IMR-90 (cell line): ENCODE measurements around the gene GLIS1. TPM values are rescaled to one million over a fixed set of nuclear protein-coding genes. Genes with fewer than 3 reads are reported as not detected.

Experiments
- ATAC-seq: fragments of 200-7000 bp; cut with Tn5 transposase; 2 replicates; pipeline ENCODE4 v1.9.1; 2020; ENCODE audit warnings: low read depth, mild to moderate bottlenecking, moderate library complexity
- BruUV-seq: library from RNA; stranded (reverse); fragments of 400-500 nt; replicated peaks from 2 replicates; lab custom pipeline; 2021; lab: Mats Ljungman, UMichigan
- CTCF ChIA-PET: fragments of 300-600 bp; formaldehyde crosslinking; extraction: SDS; loops from one replicate; lab custom pipeline; 2021; ENCODE audit warnings: antibody characterized with exemption; lab: Yijun Ruan, JAX
- POLR2A ChIA-PET: fragments of 300-600 bp; sonication (Branson Sonifier 250); formaldehyde crosslinking; loops from one replicate; lab custom pipeline; 2022; ENCODE audit warnings: antibody characterized with exemption; ENCODE audit not compliant: unreplicated experiment; lab: Charles Lee
- DNase-seq: peaks from one replicate; pipeline ENCODE4 v3.0.0; 2013
- H2AFZ ChIP-seq: replicated peaks from 2 replicates; pipeline ENCODE3; 2013; ENCODE audit warnings: low read length, mild to moderate bottlenecking; ENCODE audit not compliant: poor library complexity
- H2AK5ac ChIP-seq: 2 replicates; pipeline ENCODE4 v1.6.1; 2013; ENCODE audit warnings: low read depth, low read length, inconsistent platforms
- H2AK9ac ChIP-seq: replicated peaks from 2 replicates; pipeline ENCODE3; 2013; ENCODE audit warnings: mild to moderate bottlenecking, low read depth, low read length, moderate library complexity; ENCODE audit not compliant: poor library complexity
- H2BK120ac ChIP-seq: 2 replicates; pipeline ENCODE4 v1.6.1; 2013; ENCODE audit warnings: low read depth, low read length, inconsistent platforms
- H2BK15ac ChIP-seq: 3 replicates; pipeline ENCODE4 v1.6.1; 2013; ENCODE audit warnings: low read depth, low read length, inconsistent platforms
- H2BK20ac ChIP-seq: 2 replicates; pipeline ENCODE4 v1.6.1; 2013; ENCODE audit warnings: low read depth, mild to moderate bottlenecking, inconsistent platforms, low read length, moderate library complexity
- H2BK5ac ChIP-seq: 2 replicates; pipeline ENCODE4 v1.6.1; 2013; ENCODE audit warnings: mild to moderate bottlenecking, low read depth, low read length, inconsistent platforms; ENCODE audit not compliant: poor library complexity, severe bottlenecking
- H3K14ac ChIP-seq: replicated peaks from 2 replicates; pipeline ENCODE4 v1.6.1; 2013; ENCODE audit warnings: low read depth, low read length, inconsistent platforms
- H3K18ac ChIP-seq: 2 replicates; pipeline ENCODE4 v1.6.1; 2013; ENCODE audit warnings: low read depth, low read length, control low read depth
- H3K23ac ChIP-seq: 2 replicates; pipeline ENCODE4 v1.6.1; 2013; ENCODE audit warnings: low read depth, low read length, inconsistent platforms
- H3K27ac ChIP-seq: 2 replicates; pipeline ENCODE4 v1.5.1; 2013; ENCODE audit warnings: mild to moderate bottlenecking, control low read depth, low read length; ENCODE audit not compliant: insufficient read depth
- H3K27me3 ChIP-seq: 2 replicates; pipeline ENCODE4 v1.6.1; 2013; ENCODE audit warnings: low read length; ENCODE audit not compliant: control insufficient read depth, insufficient read depth
- H3K36me3 ChIP-seq: 2 replicates; pipeline ENCODE4 v1.6.1; 2013; ENCODE audit warnings: low read length, mixed read lengths; ENCODE audit not compliant: control insufficient read depth, insufficient read depth
- H3K4ac ChIP-seq: 2 replicates; pipeline ENCODE4 v1.6.1; 2013; ENCODE audit warnings: low read depth, low read length, inconsistent platforms
- H3K4me1 ChIP-seq: 2 replicates; pipeline ENCODE4 v1.6.1; 2013; ENCODE audit warnings: low read length, mixed read lengths; ENCODE audit not compliant: control insufficient read depth, insufficient read depth
- H3K4me2 ChIP-seq: 2 replicates; pipeline ENCODE4 v1.6.1; 2013; ENCODE audit warnings: low read depth, mild to moderate bottlenecking, control low read depth, low read length, moderate library complexity
- H3K4me3 ChIP-seq: 2 replicates; pipeline ENCODE4 v1.5.1; 2013; ENCODE audit warnings: low read depth, mild to moderate bottlenecking, control low read depth, low read length, moderate library complexity; ENCODE audit not compliant: insufficient read depth
- H3K56ac ChIP-seq: 2 replicates; pipeline ENCODE4 v1.6.1; 2013; ENCODE audit warnings: low read length, inconsistent platforms; ENCODE audit not compliant: insufficient read depth; ENCODE audit errors: extremely low read depth
- H3K79me1 ChIP-seq, 2 experiments: 2 replicates each; pipeline ENCODE4 v1.6.1; 2013; ENCODE audit warnings: low read length in 2 of 2, inconsistent platforms in 1 of 2, low read depth in 1 of 2
- H3K9ac ChIP-seq: 2 replicates; pipeline ENCODE4 v1.6.1; 2013; ENCODE audit warnings: low read depth, low read length, control low read depth
- H3K9me1 ChIP-seq: 2 replicates; pipeline ENCODE4 v1.6.1; 2013; ENCODE audit warnings: low read length, inconsistent platforms; ENCODE audit not compliant: insufficient read depth
- H3K9me3 ChIP-seq: 2 replicates; pipeline ENCODE4 v1.6.1; 2013; ENCODE audit warnings: low read length; ENCODE audit not compliant: control insufficient read depth, insufficient read depth
- H4K20me1 ChIP-seq: 2 replicates; pipeline ENCODE4 v1.6.1; 2013; ENCODE audit warnings: low read length, inconsistent platforms; ENCODE audit not compliant: insufficient read depth
- H4K5ac ChIP-seq: 2 replicates; pipeline ENCODE4 v1.6.1; 2013; ENCODE audit warnings: mild to moderate bottlenecking, low read depth, low read length, control low read depth
- H4K8ac ChIP-seq, 2 experiments: 2 replicates each; pipeline ENCODE4 v1.6.1; 2013; ENCODE audit warnings: low read depth in 2 of 2, low read length in 2 of 2, control low read depth in 1 of 2, inconsistent platforms in 1 of 2
- H4K91ac ChIP-seq: 2 replicates; pipeline ENCODE4 v1.6.1; 2013; ENCODE audit warnings: low read depth, low read length, inconsistent platforms; ENCODE audit not compliant: insufficient read depth
- FOS ChIP-seq: fragments of 150-350 bp; IDR thresholded peaks from 2 replicates; pipeline ENCODE4 v1.6.1; 2016; ENCODE audit warnings: low read depth, low read length
- NFE2L2 ChIP-seq: fragments of 150-350 bp; IDR thresholded peaks from 2 replicates; pipeline ENCODE4 v1.6.1; 2016; ENCODE audit warnings: low read depth, mild to moderate bottlenecking, low read length
- POLR2A ChIP-seq: IDR thresholded peaks from 2 replicates; pipeline ENCODE4 v1.6.1; 2012; ENCODE audit warnings: mild to moderate bottlenecking, low read depth, low read length
- WGBS, 2 experiments: methylation state at CpG; one replicate each; pipeline versions ENCODE4 v1.1.5 to v1.1.7; 2013; ENCODE audit warnings: missing lambda C conversion rate in 2 of 2; ENCODE audit not compliant: insufficient read length in 1 of 2; ENCODE audit errors: extremely low coverage in 2 of 2; 5-methylcytosine and 5-hydroxymethylcytosine counted together
- dilution Hi-C: fragments of 300-500 bp; cut with HindIII; formaldehyde crosslinking; loops from one replicate; pipeline ENCODE4 v1.14.3; 2018; ENCODE audit warnings: low sequenced_read_pairs; ENCODE audit not compliant: unreplicated experiment
- in situ Hi-C: fragments of 300-500 bp; cut with MboI; formaldehyde crosslinking; loops from 3 replicates; pipeline ENCODE4 v1.14.3; 2019; ENCODE audit warnings: low sequenced_read_pairs, inconsistent platforms, mixed read lengths
- intact Hi-C: fragments of 100-400 bp; cut with micrococcal nuclease; formaldehyde crosslinking; loops from 2 replicates; pipeline ENCODE4 v1.10.0; 2022
- polyA plus RNA-seq, 3 experiments: library from polyadenylated mRNA; depleted of rRNA; stranded (reverse); fragments of >200 nt; gene quantifications; 2 replicates each; pipeline ENCODE4 v1.2.3, GENCODE V29; 2012; ENCODE audit warnings: low replicate concordance in 1 of 3
- total RNA-seq: library from RNA; depleted of rRNA; stranded (reverse); fragments of >200 nt; gene quantifications from 2 replicates; pipeline ENCODE4 v1.2.3, GENCODE V29; 2012
- TF ChIP-seq, protein P1 (sequence below): fragments of 150-350 bp; IDR thresholded peaks from 2 replicates; pipeline ENCODE4 v1.6.1; 2016; ENCODE audit warnings: low read depth, mild to moderate bottlenecking, low read length, moderate library complexity, borderline replicate concordance
- TF ChIP-seq, protein P2 (sequence below): fragments of 150-350 bp; IDR thresholded peaks from 2 replicates; pipeline ENCODE4 v1.6.1; 2017; ENCODE audit warnings: mild to moderate bottlenecking, antibody characterized with exemption, low read length, low read depth
- TF ChIP-seq, protein P3 (sequence below): conservative IDR thresholded peaks from 2 replicates; pipeline ENCODE4 v1.5.1; 2012; ENCODE audit warnings: mild to moderate bottlenecking, low read depth, low read length, improper control_type of control experiment

GLIS1 gene
- total and polyA plus RNA-seq, 2 of the 4 experiments (the other 2 are of a cell fraction) = 0.18 to 2.3 TPM

DNA sequence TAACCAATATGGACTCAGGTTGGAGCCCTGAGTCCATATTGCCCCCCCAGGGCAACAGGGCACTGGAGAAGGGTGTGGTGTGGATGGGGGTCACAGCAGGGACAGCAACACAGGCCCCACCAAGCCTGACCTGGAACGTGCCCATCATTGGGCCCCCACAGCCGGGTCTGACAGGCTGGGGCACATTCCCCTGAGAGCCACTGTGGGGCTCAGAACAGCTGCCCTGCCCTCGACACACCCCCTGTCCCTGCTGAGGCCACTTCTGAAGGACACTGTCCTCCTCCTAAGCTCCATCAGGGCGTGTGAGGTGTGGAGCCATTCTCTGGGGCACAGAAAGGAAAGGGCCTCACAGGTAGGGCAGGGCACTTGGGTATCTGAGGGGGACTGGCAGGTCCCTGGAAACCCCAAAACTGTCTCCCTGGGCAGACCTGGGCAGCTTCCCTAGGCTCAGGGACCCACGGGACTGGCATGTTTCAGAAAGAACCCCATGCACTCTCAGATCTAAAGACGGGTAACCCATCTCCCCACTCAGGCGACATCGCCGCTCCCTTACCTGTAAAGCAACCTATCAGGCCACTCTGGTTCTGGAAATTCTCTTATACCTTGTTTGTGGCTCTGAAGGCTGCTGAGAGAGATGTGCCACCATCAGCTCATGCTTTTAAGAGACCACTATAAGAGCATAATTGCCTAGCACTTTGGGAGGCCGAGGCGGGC is 184.2 kb downstream of the GLIS1 start:
- TF ChIP-seq, protein P1, sequence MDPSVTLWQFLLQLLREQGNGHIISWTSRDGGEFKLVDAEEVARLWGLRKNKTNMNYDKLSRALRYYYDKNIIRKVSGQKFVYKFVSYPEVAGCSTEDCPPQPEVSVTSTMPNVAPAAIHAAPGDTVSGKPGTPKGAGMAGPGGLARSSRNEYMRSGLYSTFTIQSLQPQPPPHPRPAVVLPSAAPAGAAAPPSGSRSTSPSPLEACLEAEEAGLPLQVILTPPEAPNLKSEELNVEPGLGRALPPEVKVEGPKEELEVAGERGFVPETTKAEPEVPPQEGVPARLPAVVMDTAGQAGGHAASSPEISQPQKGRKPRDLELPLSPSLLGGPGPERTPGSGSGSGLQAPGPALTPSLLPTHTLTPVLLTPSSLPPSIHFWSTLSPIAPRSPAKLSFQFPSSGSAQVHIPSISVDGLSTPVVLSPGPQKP = no peak
- no peak for TF ChIP-seq POLR2A
- TF ChIP-seq, protein P2, sequence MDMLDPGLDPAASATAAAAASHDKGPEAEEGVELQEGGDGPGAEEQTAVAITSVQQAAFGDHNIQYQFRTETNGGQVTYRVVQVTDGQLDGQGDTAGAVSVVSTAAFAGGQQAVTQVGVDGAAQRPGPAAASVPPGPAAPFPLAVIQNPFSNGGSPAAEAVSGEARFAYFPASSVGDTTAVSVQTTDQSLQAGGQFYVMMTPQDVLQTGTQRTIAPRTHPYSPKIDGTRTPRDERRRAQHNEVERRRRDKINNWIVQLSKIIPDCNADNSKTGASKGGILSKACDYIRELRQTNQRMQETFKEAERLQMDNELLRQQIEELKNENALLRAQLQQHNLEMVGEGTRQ = no peak
- TF ChIP-seq, protein P3, sequence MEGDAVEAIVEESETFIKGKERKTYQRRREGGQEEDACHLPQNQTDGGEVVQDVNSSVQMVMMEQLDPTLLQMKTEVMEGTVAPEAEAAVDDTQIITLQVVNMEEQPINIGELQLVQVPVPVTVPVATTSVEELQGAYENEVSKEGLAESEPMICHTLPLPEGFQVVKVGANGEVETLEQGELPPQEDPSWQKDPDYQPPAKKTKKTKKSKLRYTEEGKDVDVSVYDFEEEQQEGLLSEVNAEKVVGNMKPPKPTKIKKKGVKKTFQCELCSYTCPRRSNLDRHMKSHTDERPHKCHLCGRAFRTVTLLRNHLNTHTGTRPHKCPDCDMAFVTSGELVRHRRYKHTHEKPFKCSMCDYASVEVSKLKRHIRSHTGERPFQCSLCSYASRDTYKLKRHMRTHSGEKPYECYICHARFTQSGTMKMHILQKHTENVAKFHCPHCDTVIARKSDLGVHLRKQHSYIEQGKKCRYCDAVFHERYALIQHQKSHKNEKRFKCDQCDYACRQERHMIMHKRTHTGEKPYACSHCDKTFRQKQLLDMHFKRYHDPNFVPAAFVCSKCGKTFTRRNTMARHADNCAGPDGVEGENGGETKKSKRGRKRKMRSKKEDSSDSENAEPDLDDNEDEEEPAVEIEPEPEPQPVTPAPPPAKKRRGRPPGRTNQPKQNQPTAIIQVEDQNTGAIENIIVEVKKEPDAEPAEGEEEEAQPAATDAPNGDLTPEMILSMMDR = no peak
- TF ChIP-seq FOS = no peak
- no peak for TF ChIP-seq NFE2L2
- Histone ChIP-seq H3K4ac (no peak overlapping the region), H3K9me3 (no peaks in the 10 kb centered on the region), H3K27me3 (no peaks in the 10 kb centered on the region), H3K27ac (no peak overlapping the region), H2BK15ac (no peak overlapping the region), H3K36me3 (peaks cover 2% of the 10 kb centered on the region; the same call in 1 of the 2 replicates), H3K9ac (no peak overlapping the region), H3K18ac (no peak overlapping the region), H2BK120ac (no peak overlapping the region), H4K8ac (no peak overlapping the region), H4K20me1 (peaks cover 23% of the 10 kb centered on the region), H2BK5ac (no peak overlapping the region), H3K4me3 (no peak overlapping the region), H4K5ac (no peak overlapping the region), H3K23ac (no peak overlapping the region), H3K9me1 (peaks cover 17% of the 10 kb centered on the region), H3K14ac (no peak overlapping the region), H4K91ac (no peak overlapping the region), H3K4me1 (peaks cover 4% of the 10 kb centered on the region; the same call in 1 of the 2 replicates), H2BK20ac (no peak overlapping the region), H2AK9ac (no peak overlapping the region), H3K4me2 (no peak overlapping the region), H3K56ac (no peak overlapping the region), H2AK5ac (no peak overlapping the region), H2AFZ (no peak overlapping the region), H3K79me1 (peaks cover 0 to 16% of the 10 kb centered on the region in 2 experiments; a peak in 1 of 4 replicates)
- intact Hi-C loops (no loop called here), in situ Hi-C loops (no loop called here), dilution Hi-C loops (no loop called here)
- DNase-seq (no peak), ATAC-seq (no peak)
- ChIA-PET POLR2A (no interaction called here), CTCF (no interaction called here)
- WGBS, 2 experiments = no CpG with 5 or more reads among the region's 11 CpGs
- BruUV-seq = no TSS peak
